Stimulated activated naive B cell treated with anti-CD40 and anti-IgM and Interleukin-4, amounts not matched to agents 10 μg/mL and 1 μg/mL and 100 μg/mL, for 72 hours (primary cell): Measurements from ENCODE around the gene NCK2.

Experiments
- ATAC-seq, 2 donors: fragments of 150-1000 bp; cut with Tn5 transposase; replicated peaks; 2 replicates each; pipeline ENCODE4 v1.10.0; 2021; ENCODE audit warnings: moderate library complexity in 1 of 2
- DNase-seq: peaks from one replicate; pipeline ENCODE4 v3.0.0; 2021
- H3K27ac Mint-ChIP-seq: one replicate; pipeline ENCODE4 v1.8.0; 2022; ENCODE audit warnings: mild to moderate bottlenecking, mixed read lengths
- H3K27me3 Mint-ChIP-seq, 2 donors: one replicate each; pipeline ENCODE4 v1.8.0; 2022; ENCODE audit warnings: mixed read lengths in 2 of 2
- H3K36me3 Mint-ChIP-seq, 2 donors: one replicate each; pipeline ENCODE4 v1.8.0; 2022; ENCODE audit warnings: mixed read lengths in 2 of 2, mild to moderate bottlenecking in 1 of 2
- H3K4me1 Mint-ChIP-seq, 2 donors: one replicate each; pipeline ENCODE4 v1.8.0; 2022; ENCODE audit warnings: mixed read lengths in 2 of 2, mild to moderate bottlenecking in 1 of 2
- H3K4me3 Mint-ChIP-seq, 2 donors: one replicate each; pipeline ENCODE4 v1.8.0; 2022; ENCODE audit warnings: mild to moderate bottlenecking in 2 of 2, mixed read lengths in 2 of 2, moderate library complexity in 1 of 2
- H3K9me3 Mint-ChIP-seq, 2 donors: one replicate each; pipeline ENCODE4 v1.8.0; 2022; ENCODE audit warnings: mixed read lengths in 2 of 2, mild to moderate bottlenecking in 1 of 2

Gene NCK2

GRCh38 chr2:105843476-105844374, 99.0 kb downstream of the NCK2 start:
- Mint-ChIP-seq H3K4me1 (peaks cover 65 to 92% of the 10 kb centered on the region in 2 donors), H3K27ac (peak overlapping the region; percentile 90), H3K4me3 (peak overlapping the region in 1 of 2 donors; percentile 26)

GRCh38 chr2:105845976-105846375, 101.3 kb downstream of the NCK2 start:
- DNase-seq = no peak
- Mint-ChIP-seq H3K36me3 (peaks cover 31 to 65% of the 10 kb centered on the region in 2 donors), H3K9me3 (peaks cover 7 to 9% of the 10 kb centered on the region in 2 donors), H3K4me3 (peak overlapping the region in 1 of 2 donors; percentile 14), H3K27me3 (no peaks in the 10 kb centered on the region), H3K27ac (peak overlapping the region; percentile 74), H3K4me1 (peaks cover 50 to 86% of the 10 kb centered on the region in 2 donors)
- ATAC-seq = no peak

More at GRCh38 chr2:105843476-105844374, 99.0 kb downstream of the NCK2 start:
- ATAC-seq (no peak), DNase-seq (no peak)
- Mint-ChIP-seq H3K27me3 (no peaks in the 10 kb centered on the region), H3K36me3 (peaks cover 46 to 73% of the 10 kb centered on the region in 2 donors), H3K9me3 (peaks cover 9% of the 10 kb centered on the region in 2 donors)

GRCh38 chr2:105847056-105847455, 102.3 kb downstream of the NCK2 start:
- Mint-ChIP-seq H3K27ac (peak overlapping the region; percentile 84), H3K4me1 (peaks cover 47 to 86% of the 10 kb centered on the region in 2 donors), H3K27me3 (no peaks in the 10 kb centered on the region), H3K4me3 (no peak overlapping the region), H3K36me3 (peaks cover 32 to 61% of the 10 kb centered on the region in 2 donors), H3K9me3 (peaks cover 4 to 8% of the 10 kb centered on the region in 2 donors)
- ATAC-seq (no peak), DNase-seq (no peak)

GRCh38 chr2:105848367-105848766, 103.7 kb downstream of the NCK2 start:
- Mint-ChIP-seq H3K9me3 (peaks cover 0 to 5% of the 10 kb centered on the region in 2 donors), H3K36me3 (peaks cover 28 to 57% of the 10 kb centered on the region in 2 donors), H3K4me3 (no peak overlapping the region), H3K4me1 (peaks cover 48 to 85% of the 10 kb centered on the region in 2 donors), H3K27me3 (no peaks in the 10 kb centered on the region), H3K27ac (peak overlapping the region; percentile 75)
- DNase-seq (no peak), ATAC-seq (no peak)

- ATAC-seq = no peak
- no peaks in the 10 kb centered on the region for H3K27me3 Mint-ChIP-seq
- DNase-seq = no peak
- H3K4me3 Mint-ChIP-seq = no peak overlapping the region
- peaks cover 44 to 78% of the 10 kb centered on the region in 2 donors for H3K4me1 Mint-ChIP-seq
- H3K36me3 Mint-ChIP-seq = peaks cover 20 to 54% of the 10 kb centered on the region in 2 donors
- peaks cover 0 to 5% of the 10 kb centered on the region in 2 donors for H3K9me3 Mint-ChIP-seq
- H3K27ac Mint-ChIP-seq = peak overlapping the region; percentile 44
These were observed 104.9 kb downstream of the NCK2 start for GRCh38 chr2:105849431-105850179.

GRCh38 chr2:105852066-105852465, 107.4 kb downstream of the NCK2 start:
- no peak overlapping the region for H3K4me3 Mint-ChIP-seq
- DNase-seq (no peak), ATAC-seq (no peak)
- H3K9me3 Mint-ChIP-seq = peaks cover 0 to 2% of the 10 kb centered on the region in 2 donors
- no peaks in the 10 kb centered on the region for H3K27me3 Mint-ChIP-seq
- H3K36me3 Mint-ChIP-seq = peaks cover 27 to 60% of the 10 kb centered on the region in 2 donors
- H3K27ac Mint-ChIP-seq = peak overlapping the region; percentile 70
- H3K4me1 Mint-ChIP-seq = peaks cover 50 to 74% of the 10 kb centered on the region in 2 donors

GRCh38 chr2:105853354-105854088, 108.8 kb downstream of the NCK2 start:
- H3K27ac Mint-ChIP-seq = peak overlapping the region; percentile 15
- H3K27me3 Mint-ChIP-seq = no peaks in the 10 kb centered on the region
- peaks cover 52 to 76% of the 10 kb centered on the region in 2 donors for H3K4me1 Mint-ChIP-seq
- DNase-seq (no peak), ATAC-seq (no peak)
- H3K9me3 Mint-ChIP-seq = peaks cover 0 to 2% of the 10 kb centered on the region in 2 donors
- H3K4me3 Mint-ChIP-seq = no peak overlapping the region
- peaks cover 37 to 61% of the 10 kb centered on the region in 2 donors for H3K36me3 Mint-ChIP-seq

GRCh38 chr2:105854972-105855371, 110.3 kb downstream of the NCK2 start:
- peaks cover 0 to 2% of the 10 kb centered on the region in 2 donors for H3K9me3 Mint-ChIP-seq
- DNase-seq (no peak), ATAC-seq (no peak)
- peak overlapping the region in 1 of 2 donors; percentile 18 for H3K4me3 Mint-ChIP-seq
- H3K27ac Mint-ChIP-seq = peak overlapping the region; percentile 31
- H3K36me3 Mint-ChIP-seq = peaks cover 39 to 59% of the 10 kb centered on the region in 2 donors
- H3K27me3 Mint-ChIP-seq = no peaks in the 10 kb centered on the region
- H3K4me1 Mint-ChIP-seq = peaks cover 55 to 76% of the 10 kb centered on the region in 2 donors

- no peak for DNase-seq
- Mint-ChIP-seq H3K36me3 (peaks cover 45 to 67% of the 10 kb centered on the region in 2 donors), H3K27ac (peak overlapping the region; percentile 90), H3K27me3 (no peaks in the 10 kb centered on the region), H3K9me3 (peaks cover 0 to under 1% of the 10 kb centered on the region in 2 donors), H3K4me3 (peak overlapping the region; percentile 29 to 68), H3K4me1 (peaks cover 58 to 82% of the 10 kb centered on the region in 2 donors)
- no peak for ATAC-seq
These were observed 111.9 kb downstream of the NCK2 start for GRCh38 chr2:105856581-105856980.

- H3K4me1 Mint-ChIP-seq = peaks cover 55 to 76% of the 10 kb centered on the region in 2 donors
- peak overlapping the region in 1 of 2 donors; percentile 32 for H3K4me3 Mint-ChIP-seq
- H3K36me3 Mint-ChIP-seq = peaks cover 42 to 64% of the 10 kb centered on the region in 2 donors
- ATAC-seq (no peak), DNase-seq (no peak)
- H3K9me3 Mint-ChIP-seq = no peaks in the 10 kb centered on the region
- peak overlapping the region; percentile 94 for H3K27ac Mint-ChIP-seq
- H3K27me3 Mint-ChIP-seq = no peaks in the 10 kb centered on the region
These were observed 112.5 kb downstream of the NCK2 start for GRCh38 chr2:105857076-105857740.

- ATAC-seq (peak; percentile 90 to 92), DNase-seq (no peak)
- H3K4me1 Mint-ChIP-seq = peaks cover 59 to 79% of the 10 kb centered on the region in 2 donors
- H3K27ac Mint-ChIP-seq = peak overlapping the region; percentile 83
- H3K9me3 Mint-ChIP-seq = no peaks in the 10 kb centered on the region
- peak overlapping the region; percentile 17 to 46 for H3K4me3 Mint-ChIP-seq
- no peaks in the 10 kb centered on the region for H3K27me3 Mint-ChIP-seq
- peaks cover 53 to 74% of the 10 kb centered on the region in 2 donors for H3K36me3 Mint-ChIP-seq
These were observed 114.4 kb downstream of the NCK2 start for GRCh38 chr2:105858868-105859693.

GRCh38 chr2:105859694-105859951, 114.9 kb downstream of the NCK2 start:
- ATAC-seq (no peak), DNase-seq (no peak)
- Mint-ChIP-seq H3K27ac (peak overlapping the region; percentile 83), H3K36me3 (peaks cover 59 to 79% of the 10 kb centered on the region in 2 donors), H3K4me1 (peaks cover 65 to 84% of the 10 kb centered on the region in 2 donors), H3K27me3 (no peaks in the 10 kb centered on the region), H3K4me3 (no peak overlapping the region), H3K9me3 (no peaks in the 10 kb centered on the region)

- peak overlapping the region; percentile 75 for H3K27ac Mint-ChIP-seq
- H3K27me3 Mint-ChIP-seq = no peaks in the 10 kb centered on the region
- H3K4me3 Mint-ChIP-seq = peak overlapping the region; percentile 2 to 25
- peaks cover 62 to 80% of the 10 kb centered on the region in 2 donors for H3K36me3 Mint-ChIP-seq
- ATAC-seq (no peak), DNase-seq (no peak)
- H3K9me3 Mint-ChIP-seq = no peaks in the 10 kb centered on the region
- peaks cover 69 to 91% of the 10 kb centered on the region in 2 donors for H3K4me1 Mint-ChIP-seq
These were observed 115.9 kb downstream of the NCK2 start for GRCh38 chr2:105860567-105860966.
